MM.1S (cell line): ENCODE data around the gene ITPRIPL1.

Source experiments
- DNase-seq: peaks from one replicate; pipeline ENCODE4 v3.0.0-alpha.2; 2015
- H2AFZ ChIP-seq: fragments of 300-600 bp; sonication (generic); 2 replicates; pipeline ENCODE4 v1.6.0; 2016; ENCODE audit warnings: antibody characterized with exemption, low read length
- H3F3A ChIP-seq: fragments of 300-600 bp; sonication (generic); 2 replicates; pipeline ENCODE4 v1.6.1; 2016; ENCODE audit warnings: mild to moderate bottlenecking, antibody characterized with exemption, low read length, moderate library complexity, mixed read lengths; ENCODE audit not compliant: insufficient read depth
- H3K27ac ChIP-seq: fragments of 300-600 bp; sonication (generic); 2 replicates; pipeline ENCODE4 v1.5.1; 2016; ENCODE audit warnings: mild to moderate bottlenecking, low read length
- H3K27me3 ChIP-seq: fragments of 300-600 bp; sonication (generic); replicated peaks from 2 replicates; pipeline ENCODE4 v1.6.0; 2016; ENCODE audit warnings: low read length; ENCODE audit not compliant: insufficient read depth
- H3K36me3 ChIP-seq: fragments of 300-600 bp; sonication (generic); replicated peaks from 2 replicates; pipeline ENCODE4 v1.6.1; 2016; ENCODE audit warnings: mild to moderate bottlenecking, low read length, mixed read lengths; ENCODE audit not compliant: insufficient read depth
- H3K4me1 ChIP-seq: fragments of 300-600 bp; sonication (generic); 2 replicates; pipeline ENCODE4 v1.6.1; 2016; ENCODE audit warnings: low read length, mixed read lengths
- H3K4me2 ChIP-seq: fragments of 300-600 bp; sonication (generic); 2 replicates; pipeline ENCODE4 v1.6.0; 2016; ENCODE audit warnings: low read depth, low read length
- H3K4me3 ChIP-seq: fragments of 300-600 bp; sonication (generic); 2 replicates; pipeline ENCODE4 v1.5.1; 2016; ENCODE audit warnings: low read length, mixed read lengths
- H3K79me2 ChIP-seq: fragments of 300-600 bp; sonication (generic); 2 replicates; pipeline ENCODE4 v1.6.1; 2016; ENCODE audit warnings: mixed run types, low read length, mixed read lengths
- H3K9ac ChIP-seq: fragments of 300-600 bp; sonication (generic); 2 replicates; pipeline ENCODE4 v1.6.1; 2016; ENCODE audit warnings: low read length, mixed read lengths
- H3K9me2 ChIP-seq: fragments of 300-600 bp; sonication (generic); replicated peaks from 2 replicates; pipeline ENCODE4 v1.6.1; 2016; ENCODE audit warnings: mild to moderate bottlenecking, low read length, mixed read lengths; ENCODE audit not compliant: insufficient read depth
- H3K9me3 ChIP-seq: fragments of 300-600 bp; sonication (generic); replicated peaks from 2 replicates; pipeline ENCODE4 v1.6.1; 2016; ENCODE audit warnings: mild to moderate bottlenecking, low read length, mixed read lengths; ENCODE audit not compliant: insufficient read depth
- H4K20me1 ChIP-seq: fragments of 300-600 bp; sonication (generic); 2 replicates; pipeline ENCODE4 v1.6.1; 2016; ENCODE audit warnings: mild to moderate bottlenecking, low read length, moderate library complexity, mixed read lengths; ENCODE audit not compliant: insufficient read depth
- EZH2 ChIP-seq: fragments of 300-600 bp; sonication (generic); optimal IDR thresholded peaks from 2 replicates; pipeline ENCODE3; 2017; ENCODE audit warnings: low read depth, mild to moderate bottlenecking, antibody characterized with exemption, low read length, mixed read lengths
- EZH2phosphoT487 ChIP-seq: fragments of 300-600 bp; sonication (generic); IDR thresholded peaks from 2 replicates; pipeline ENCODE4 v1.6.1; 2018; ENCODE audit warnings: antibody characterized with exemption, low read length
- TF ChIP-seq, protein P1 (sequence below): fragments of 300-600 bp; sonication (generic); IDR thresholded peaks from 2 replicates; pipeline ENCODE4 v1.5.1; 2016; ENCODE audit warnings: antibody characterized with exemption, low read length, mixed read lengths

ITPRIPL1 gene

DNA sequence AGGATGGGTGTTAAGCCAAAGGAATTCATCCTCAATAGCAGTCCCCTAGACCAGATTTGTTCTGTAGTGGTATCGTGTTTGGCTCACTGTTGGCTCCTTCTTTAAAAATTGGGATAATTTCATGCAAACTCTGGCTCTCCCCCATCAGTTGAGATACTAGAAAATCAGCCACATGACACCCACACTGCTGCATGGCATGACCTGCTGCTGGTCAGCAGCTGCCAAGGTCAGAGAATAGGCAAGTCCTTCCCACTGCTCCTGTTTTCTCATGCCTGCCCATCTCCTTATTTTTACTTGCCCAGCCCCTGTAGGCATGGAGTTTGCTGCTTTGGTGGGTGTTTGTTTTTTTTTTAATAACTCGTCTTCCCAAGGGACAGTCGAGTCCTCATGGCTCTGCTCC, 18.7 kb upstream of the ITPRIPL1 start:
- TF ChIP-seq, protein P1, sequence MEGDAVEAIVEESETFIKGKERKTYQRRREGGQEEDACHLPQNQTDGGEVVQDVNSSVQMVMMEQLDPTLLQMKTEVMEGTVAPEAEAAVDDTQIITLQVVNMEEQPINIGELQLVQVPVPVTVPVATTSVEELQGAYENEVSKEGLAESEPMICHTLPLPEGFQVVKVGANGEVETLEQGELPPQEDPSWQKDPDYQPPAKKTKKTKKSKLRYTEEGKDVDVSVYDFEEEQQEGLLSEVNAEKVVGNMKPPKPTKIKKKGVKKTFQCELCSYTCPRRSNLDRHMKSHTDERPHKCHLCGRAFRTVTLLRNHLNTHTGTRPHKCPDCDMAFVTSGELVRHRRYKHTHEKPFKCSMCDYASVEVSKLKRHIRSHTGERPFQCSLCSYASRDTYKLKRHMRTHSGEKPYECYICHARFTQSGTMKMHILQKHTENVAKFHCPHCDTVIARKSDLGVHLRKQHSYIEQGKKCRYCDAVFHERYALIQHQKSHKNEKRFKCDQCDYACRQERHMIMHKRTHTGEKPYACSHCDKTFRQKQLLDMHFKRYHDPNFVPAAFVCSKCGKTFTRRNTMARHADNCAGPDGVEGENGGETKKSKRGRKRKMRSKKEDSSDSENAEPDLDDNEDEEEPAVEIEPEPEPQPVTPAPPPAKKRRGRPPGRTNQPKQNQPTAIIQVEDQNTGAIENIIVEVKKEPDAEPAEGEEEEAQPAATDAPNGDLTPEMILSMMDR = no peak
- TF ChIP-seq EZH2phosphoT487 (no peak), EZH2 (no peak)
- Histone ChIP-seq H3K79me2 (peaks cover 51% of the 10 kb centered on the region), H3F3A (no peaks in the 10 kb centered on the region), H3K9ac (peak overlapping the region; percentile 87), H2AFZ (peak overlapping the region; percentile 57), H3K27ac (peak overlapping the region; percentile 50; the same call in 1 of the 2 replicates), H3K4me3 (peak overlapping the region; percentile 85), H3K9me2 (no peaks in the 10 kb centered on the region), H3K4me1 (peaks cover 16% of the 10 kb centered on the region), H3K4me2 (peak overlapping the region; percentile 77), H3K27me3 (no peaks in the 10 kb centered on the region), H3K36me3 (peaks cover 7% of the 10 kb centered on the region; the same call in 1 of the 2 replicates), H4K20me1 (no peaks in the 10 kb centered on the region), H3K9me3 (no peaks in the 10 kb centered on the region)
- no peak for DNase-seq

DNA sequence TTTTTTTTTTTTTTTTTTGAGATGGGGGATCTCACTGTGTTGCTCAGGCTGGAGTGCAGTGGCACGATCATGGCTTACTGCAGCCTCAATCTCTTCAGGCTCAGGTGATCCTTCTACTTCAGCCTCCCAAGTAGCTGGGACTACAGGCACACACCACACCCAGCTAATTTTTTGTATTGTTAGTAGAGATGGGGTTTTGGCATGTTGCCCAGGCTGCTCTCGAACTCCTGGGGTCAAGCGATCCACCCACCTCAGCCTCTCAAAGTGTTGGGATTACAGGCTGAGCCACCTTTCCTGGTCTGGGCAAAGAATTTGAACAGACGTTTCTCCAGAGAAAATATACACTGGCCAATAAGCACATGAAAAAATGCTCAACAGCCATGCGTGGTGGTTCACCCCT, 16.9 kb upstream of the ITPRIPL1 start:
- H2AFZ ChIP-seq = no peak overlapping the region
- no peaks in the 10 kb centered on the region for H3K9me3 ChIP-seq
- peaks cover 16% of the 10 kb centered on the region for H3K4me1 ChIP-seq
- H3K4me3 ChIP-seq = no peak overlapping the region
- DNase-seq = no peak
- no peaks in the 10 kb centered on the region for H3F3A ChIP-seq
- no peak overlapping the region for H3K9ac ChIP-seq
- no peak overlapping the region for H3K4me2 ChIP-seq
- H3K9me2 ChIP-seq = no peaks in the 10 kb centered on the region
- H4K20me1 ChIP-seq = no peaks in the 10 kb centered on the region
- H3K27me3 ChIP-seq = no peaks in the 10 kb centered on the region
- peaks cover 32% of the 10 kb centered on the region for H3K79me2 ChIP-seq
- TF ChIP-seq EZH2 (no peak), EZH2phosphoT487 (no peak)
- TF ChIP-seq, protein P1 = no peak
- H3K27ac ChIP-seq = no peak overlapping the region
- peaks cover 5% of the 10 kb centered on the region; the same call in 1 of the 2 replicates for H3K36me3 ChIP-seq

DNA sequence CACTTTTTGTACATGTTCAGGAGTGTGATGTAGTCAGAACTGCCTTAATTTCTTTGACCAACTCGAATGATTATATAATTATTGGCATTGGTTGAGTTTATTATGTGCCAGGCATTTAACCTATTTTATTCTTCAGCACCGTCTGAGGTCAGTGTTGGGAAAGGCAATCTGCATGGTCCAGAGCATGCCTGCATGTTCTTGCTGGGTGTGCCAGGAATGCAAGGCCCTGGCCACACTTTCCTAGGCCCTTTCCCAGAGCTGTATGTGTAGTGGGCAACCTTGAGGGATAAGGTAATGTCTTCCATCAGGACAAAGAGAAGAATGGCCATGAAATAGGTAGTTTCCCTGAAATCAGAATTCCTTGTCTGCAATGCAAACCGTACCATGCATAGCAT, 10.1 kb upstream of the ITPRIPL1 start:
- H3K27me3 ChIP-seq = no peaks in the 10 kb centered on the region
- H3K36me3 ChIP-seq = no peaks in the 10 kb centered on the region
- no peak overlapping the region for H2AFZ ChIP-seq
- no peak overlapping the region for H3K9ac ChIP-seq
- H3K9me3 ChIP-seq = no peaks in the 10 kb centered on the region
- H3K4me2 ChIP-seq = no peak overlapping the region
- no peaks in the 10 kb centered on the region for H3F3A ChIP-seq
- DNase-seq = no peak
- H3K4me3 ChIP-seq = no peak overlapping the region
- H3K79me2 ChIP-seq = no peaks in the 10 kb centered on the region
- no peak overlapping the region for H3K27ac ChIP-seq
- no peak for TF ChIP-seq EZH2phosphoT487
- TF ChIP-seq EZH2 = no peak
- TF ChIP-seq, protein P1 = no peak
- H3K9me2 ChIP-seq = no peaks in the 10 kb centered on the region
- no peaks in the 10 kb centered on the region for H4K20me1 ChIP-seq
- H3K4me1 ChIP-seq = no peaks in the 10 kb centered on the region
